ENCODE measurements around the gene ZNF189.

Gene ZNF189

GRCh38 chr9:101449071-101449721, 50.5 kb downstream of the ZNF189 start:
- H3K4me2 ChIP-seq (ENCODE audit: low read length), result peak overlapping the region; percentile 66
- H3K4me3 ChIP-seq (ENCODE audit: low read length), result peak overlapping the region; percentile 74
- H3K27ac ChIP-seq (ENCODE audit: low read depth, low read length), result no peak overlapping the region

GRCh38 chr9:101450931-101451330, 52.3 kb downstream of the ZNF189 start:
- H3K4me3 ChIP-seq (ENCODE audit: low read length), result no peak overlapping the region
- no peak overlapping the region for H3K4me2 ChIP-seq (ENCODE audit: low read length)
- H3K36me3 ChIP-seq (ENCODE audit: control insufficient read depth, low read length), result no peaks in the 10 kb centered on the region
- 0 out of 2 replicates have a peak, but pooled peaks cover 4% of the 10 kb centered on the region for H3F3A ChIP-seq (ENCODE audit: control insufficient read depth, insufficient read depth)
- H3K27me3 ChIP-seq (ENCODE audit: control insufficient read depth, low read length), result peaks cover 7% of the 10 kb centered on the region; the same call in 1 of the 2 replicates
- no peaks in the 10 kb centered on the region for H3K79me2 ChIP-seq (ENCODE audit: control insufficient read depth, low read length)
- no peak overlapping the region for H3K27ac ChIP-seq (ENCODE audit: low read depth, low read length)
- peaks cover 12% of the 10 kb centered on the region for H3K4me1 ChIP-seq (ENCODE audit: control insufficient read depth, low read length)
- no peaks in the 10 kb centered on the region for H4K20me1 ChIP-seq (ENCODE audit: control insufficient read depth, insufficient read depth, low read depth, low read length)
- H3K9me3 ChIP-seq (ENCODE audit: control insufficient read depth, insufficient read depth, low read length), result peaks cover 8% of the 10 kb centered on the region
- no peaks in the 10 kb centered on the region for H3K9me2 ChIP-seq (replicated peaks; ENCODE audit: control insufficient read depth, low read length)
- TF ChIP-seq EZH2phosphoT487 (IDR thresholded peaks at IDR 0.05; ENCODE audit: borderline replicate concordance, low read length) (no peak), CTCF (IDR thresholded peaks at IDR 0.05; ENCODE audit: low read depth, low read length, poor library complexity, severe bottlenecking) (no peak)

More at GRCh38 chr9:101449071-101449721, 50.5 kb downstream of the ZNF189 start:
- H3K4me1 ChIP-seq (ENCODE audit: control insufficient read depth, low read length), result peaks cover 12% of the 10 kb centered on the region
- H3F3A ChIP-seq (ENCODE audit: control insufficient read depth, insufficient read depth), result 0 out of 2 replicates have a peak, but pooled peaks cover 4% of the 10 kb centered on the region
- H3K27me3 ChIP-seq (ENCODE audit: control insufficient read depth, low read length), result peaks cover 7% of the 10 kb centered on the region; the same call in 1 of the 2 replicates
- no peaks in the 10 kb centered on the region for H3K9me2 ChIP-seq (replicated peaks; ENCODE audit: control insufficient read depth, low read length)
- TF ChIP-seq CTCF (IDR thresholded peaks at IDR 0.05; ENCODE audit: low read depth, low read length, poor library complexity, severe bottlenecking), result peak; percentile 74
- TF ChIP-seq EZH2phosphoT487 (IDR thresholded peaks at IDR 0.05; ENCODE audit: borderline replicate concordance, low read length), result no peak
- peaks cover 8% of the 10 kb centered on the region for H3K9me3 ChIP-seq (ENCODE audit: control insufficient read depth, insufficient read depth, low read length)
- no peaks in the 10 kb centered on the region for H4K20me1 ChIP-seq (ENCODE audit: control insufficient read depth, insufficient read depth, low read depth, low read length)
- no peaks in the 10 kb centered on the region for H3K36me3 ChIP-seq (ENCODE audit: control insufficient read depth, low read length)
- no peaks in the 10 kb centered on the region for H3K79me2 ChIP-seq (ENCODE audit: control insufficient read depth, low read length)

- Histone ChIP-seq H3K4me3 (ENCODE audit: low read length) (no peak overlapping the region), H3K36me3 (ENCODE audit: control insufficient read depth, low read length) (no peaks in the 10 kb centered on the region), H3K9me2 (replicated peaks; ENCODE audit: control insufficient read depth, low read length) (no peaks in the 10 kb centered on the region), H3F3A (ENCODE audit: control insufficient read depth, insufficient read depth) (0 out of 2 replicates have a peak, but pooled peaks cover 4% of the 10 kb centered on the region), H3K4me2 (ENCODE audit: low read length) (no peak overlapping the region), H3K9me3 (ENCODE audit: control insufficient read depth, insufficient read depth, low read length) (peaks cover 8% of the 10 kb centered on the region), H4K20me1 (ENCODE audit: control insufficient read depth, insufficient read depth, low read depth, low read length) (no peaks in the 10 kb centered on the region), H3K4me1 (ENCODE audit: control insufficient read depth, low read length) (peaks cover 12% of the 10 kb centered on the region), H3K79me2 (ENCODE audit: control insufficient read depth, low read length) (no peaks in the 10 kb centered on the region), H3K27ac (ENCODE audit: low read depth, low read length) (no peak overlapping the region), H3K27me3 (ENCODE audit: control insufficient read depth, low read length) (peaks cover 7% of the 10 kb centered on the region; the same call in 1 of the 2 replicates)
- TF ChIP-seq EZH2phosphoT487 (IDR thresholded peaks at IDR 0.05; ENCODE audit: borderline replicate concordance, low read length), result no peak
Observed at GRCh38 chr9:101451498-101451897, 52.8 kb downstream of the ZNF189 start.

Measured in DOHH2 (cell line).